HG03469 (cell line): ENCODE measurements around the gene TLR7.

Experiments
- ATAC-seq: cut with Tn5 transposase; IDR thresholded peaks from one replicate; pipeline ENCODE4 v1.9.1; 2021; ENCODE audit warnings: mild to moderate bottlenecking, moderate library complexity, moderate number of reproducible peaks; ENCODE audit not compliant: unreplicated experiment

TLR7 gene

DNA sequence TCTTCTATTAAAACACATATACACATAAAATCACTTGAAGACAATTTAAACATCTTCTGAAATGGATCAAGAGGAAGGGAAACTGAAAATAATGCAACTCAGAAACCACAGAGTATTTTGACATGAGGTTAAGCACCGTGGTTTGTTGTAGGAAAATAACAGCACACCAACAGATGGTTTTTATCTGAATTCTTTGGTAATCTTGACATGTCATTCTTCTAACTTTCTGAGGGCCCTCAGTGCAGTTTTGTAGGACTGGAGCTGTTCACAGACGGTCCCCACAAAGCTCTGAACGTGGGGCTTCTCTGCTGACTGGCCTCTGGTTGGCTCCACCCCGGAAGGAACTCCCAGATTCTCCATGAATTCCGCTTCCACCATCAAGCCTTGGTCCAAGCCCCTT is 23.6 kb downstream of the TLR7 start:
- peak; percentile 70 for ATAC-seq

DNA sequence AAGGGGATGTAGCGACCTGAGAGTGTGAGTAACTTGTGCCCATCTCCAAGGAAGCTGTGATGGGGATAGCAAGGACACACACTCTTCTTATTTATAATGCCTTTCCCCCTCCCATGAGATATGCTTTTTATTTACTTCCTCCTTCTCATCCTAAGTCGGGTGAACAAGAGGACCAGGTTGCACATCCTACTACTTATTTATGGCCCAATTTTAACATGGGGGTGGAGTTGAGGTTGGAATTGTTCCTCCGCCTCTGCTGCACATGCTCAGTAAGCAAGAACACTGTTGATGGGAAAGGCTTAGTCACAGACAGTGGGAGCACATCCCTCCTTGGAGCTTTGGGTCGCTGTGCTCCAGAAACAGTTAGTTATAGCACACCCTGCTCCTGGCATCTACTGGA is 24.3 kb downstream of the TLR7 start:
- no peak for ATAC-seq

DNA sequence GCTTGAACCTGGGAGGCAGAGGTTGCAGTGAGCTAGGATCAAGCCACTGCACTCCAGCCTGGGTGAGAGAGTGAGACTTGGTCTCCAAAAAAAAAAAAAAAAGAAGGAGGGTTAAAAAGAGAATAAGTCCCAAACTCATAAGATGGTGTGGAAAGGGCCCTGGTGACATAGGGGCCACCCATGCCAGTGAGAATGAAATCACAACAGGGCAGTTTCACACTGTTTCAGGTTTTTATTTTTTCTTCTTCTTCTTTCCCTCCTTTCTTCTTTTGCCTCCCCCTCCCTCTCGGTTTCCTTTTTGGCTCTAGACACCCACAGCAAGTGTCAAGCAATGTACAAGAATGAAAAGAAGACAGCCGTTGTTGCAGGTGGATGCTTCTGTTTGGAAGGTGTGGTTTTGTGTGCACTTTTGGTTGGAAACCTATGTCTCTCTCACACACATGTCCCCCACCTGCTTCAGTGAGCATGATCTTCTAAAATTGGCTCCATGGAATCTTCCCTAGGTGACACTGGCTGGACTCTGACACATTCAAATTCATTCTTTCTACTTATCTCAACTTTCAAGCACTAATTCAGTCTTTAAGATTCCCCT is 25.1 kb downstream of the TLR7 start:
- ATAC-seq = peak; percentile 35

DNA sequence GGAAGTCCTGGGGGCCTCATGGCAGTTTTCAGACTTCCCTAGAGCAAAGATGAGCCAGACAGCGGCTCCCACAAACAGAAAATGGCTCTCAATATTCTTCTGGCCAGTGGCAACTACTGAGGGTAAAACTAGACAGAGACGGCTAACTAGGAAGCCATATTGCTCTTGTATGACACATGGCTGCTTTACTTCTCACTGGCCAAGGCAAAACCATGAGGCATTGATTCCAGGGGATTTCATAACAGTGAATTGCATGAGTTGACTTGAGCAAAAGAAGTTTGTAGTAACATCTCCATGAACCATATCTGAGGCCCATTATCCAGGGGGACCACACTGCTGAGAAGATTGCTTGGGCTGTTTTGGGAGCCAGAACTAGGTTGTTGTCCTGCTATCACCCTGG is 25.8 kb downstream of the TLR7 start:
- no peak for ATAC-seq

DNA sequence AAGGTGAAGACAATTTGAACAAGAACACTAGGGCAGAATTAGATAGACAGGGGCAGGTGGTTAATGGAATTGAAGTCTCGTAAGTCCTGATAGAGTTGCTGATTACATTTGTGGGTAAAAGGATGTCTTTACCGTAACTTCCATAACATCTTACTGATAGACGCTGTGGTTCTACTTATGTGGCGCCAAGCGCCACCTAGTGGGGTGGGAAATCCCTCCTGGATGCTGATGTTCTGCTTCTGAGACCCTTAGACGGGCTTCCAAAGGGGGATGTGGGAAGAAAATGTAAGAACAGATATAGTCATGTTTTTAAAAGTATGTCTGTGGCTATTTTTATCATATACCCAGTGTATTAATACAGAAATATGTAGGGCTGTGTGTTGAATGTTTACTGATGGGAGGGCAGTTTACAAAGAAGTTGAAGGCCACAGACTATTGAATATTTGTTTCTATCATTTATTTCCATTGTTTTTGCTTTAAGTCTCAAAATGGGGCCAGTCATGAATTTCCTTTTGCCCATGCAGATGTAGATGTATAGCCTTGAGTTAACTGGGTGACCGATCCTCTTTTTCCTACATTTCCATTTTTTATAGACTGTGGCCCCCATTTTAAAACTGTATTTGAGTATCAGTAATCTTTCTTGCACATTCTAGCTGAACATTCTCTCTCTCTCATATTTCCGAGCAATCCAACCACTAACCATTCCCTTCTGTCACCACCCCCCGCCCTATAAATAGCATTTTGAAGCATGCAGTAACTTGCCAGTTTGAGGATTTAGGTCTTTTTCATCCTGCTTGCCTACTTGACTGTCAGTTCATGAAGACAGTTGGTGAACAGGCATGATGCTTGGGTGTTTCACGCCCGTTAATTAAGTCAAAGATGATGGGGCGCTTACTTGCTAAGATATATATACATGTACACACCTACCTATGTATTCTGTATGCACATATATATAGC is 27.5 kb downstream of the TLR7 start:
- no peak for ATAC-seq

DNA sequence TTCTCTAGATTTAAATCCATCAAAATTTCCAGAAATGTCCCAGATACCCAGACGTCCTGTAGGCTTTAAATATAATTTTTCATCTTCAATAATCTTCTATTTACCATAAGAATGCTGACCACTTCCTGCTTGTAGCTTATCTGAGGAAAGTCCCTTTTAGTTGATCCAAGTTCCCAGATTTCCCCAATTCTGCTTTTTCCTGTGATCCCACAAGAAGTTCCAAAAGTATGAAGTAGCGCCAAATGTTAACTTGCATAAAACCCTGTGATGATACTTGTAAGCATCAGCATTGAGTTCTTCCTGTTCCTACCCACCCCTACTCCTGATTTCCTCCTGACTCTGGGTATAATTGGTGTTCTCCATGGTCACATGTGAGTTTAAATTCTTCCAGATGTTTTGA is 29.0 kb downstream of the TLR7 start:
- no peak for ATAC-seq

DNA sequence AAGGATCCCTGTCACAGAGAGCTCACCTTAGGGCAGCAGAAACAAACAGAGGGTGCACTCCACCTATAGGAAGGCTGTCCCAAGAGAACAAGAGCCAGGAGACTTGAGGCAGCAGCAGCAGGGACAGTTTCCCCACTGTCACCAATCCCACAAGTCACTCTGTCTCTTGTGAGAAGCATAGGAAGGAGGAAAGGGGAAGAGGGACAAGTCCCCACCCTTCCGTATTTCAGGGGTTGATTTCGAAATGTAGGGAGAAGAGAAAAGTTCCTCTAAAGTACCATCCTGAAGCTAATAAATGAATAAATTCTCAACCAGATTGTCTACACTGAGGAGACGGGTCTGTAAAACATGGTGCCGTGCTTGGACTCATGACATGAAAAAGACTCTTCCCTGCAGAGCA is 30.1 kb downstream of the TLR7 start:
- no peak for ATAC-seq

DNA sequence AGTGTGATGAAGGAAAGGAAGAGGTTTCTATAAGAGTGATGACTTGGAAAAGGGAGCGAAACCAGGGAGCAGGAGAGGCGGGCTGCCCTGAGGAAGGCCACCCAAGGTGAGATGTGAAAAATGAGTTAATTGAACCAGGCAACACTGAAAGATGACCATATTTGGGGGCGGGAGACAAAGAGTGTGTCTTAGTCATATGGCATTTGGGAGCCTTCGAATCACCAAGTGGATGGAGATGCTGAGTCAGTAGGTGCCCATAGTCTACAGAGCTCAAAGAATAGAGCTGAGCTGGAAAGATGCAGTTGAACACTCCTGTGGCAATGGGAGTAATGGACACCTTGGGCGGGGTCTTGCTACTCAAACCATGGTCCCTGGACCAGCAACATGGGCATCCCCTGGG is 31.2 kb downstream of the TLR7 start:
- no peak for ATAC-seq

DNA sequence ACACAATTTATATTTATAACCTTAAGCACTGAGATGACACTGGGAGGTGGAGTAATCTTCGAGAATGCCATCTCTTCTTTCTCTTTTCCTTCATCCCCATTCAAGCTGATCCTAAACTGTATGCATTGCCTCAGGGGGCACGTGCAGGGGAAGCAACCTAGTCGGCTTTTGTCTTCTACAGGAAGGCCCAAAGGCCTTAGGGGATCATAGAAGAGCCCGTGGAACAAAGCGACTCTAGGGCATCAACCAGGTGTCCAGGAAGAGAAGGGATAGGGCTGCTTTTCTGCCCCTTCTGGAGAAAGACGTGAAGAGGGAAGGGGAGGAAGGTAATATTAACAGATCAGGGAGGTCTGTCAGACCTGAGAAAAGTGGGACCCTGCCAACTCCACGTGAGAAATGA is 32.6 kb downstream of the TLR7 start:
- ATAC-seq = no peak

DNA sequence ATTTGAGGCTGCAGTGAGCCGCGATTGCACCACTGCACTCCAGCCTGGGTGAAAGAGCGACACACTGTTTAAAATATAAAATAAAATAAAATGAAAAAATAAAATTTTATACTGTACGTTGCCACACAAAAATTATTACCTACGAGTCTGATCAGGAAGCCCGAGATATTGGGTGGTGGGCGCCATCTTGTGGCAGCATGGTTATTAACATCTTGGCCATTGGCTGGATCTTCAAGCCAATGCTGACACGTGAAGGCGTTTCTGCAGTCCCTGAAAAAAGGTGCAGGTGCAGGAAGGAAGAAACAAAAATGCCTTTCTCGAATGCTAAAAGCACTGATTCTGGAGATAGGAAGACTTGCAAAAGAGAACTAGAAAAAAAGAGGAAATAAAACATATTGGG is 34.6 kb downstream of the TLR7 start:
- no peak for ATAC-seq

DNA sequence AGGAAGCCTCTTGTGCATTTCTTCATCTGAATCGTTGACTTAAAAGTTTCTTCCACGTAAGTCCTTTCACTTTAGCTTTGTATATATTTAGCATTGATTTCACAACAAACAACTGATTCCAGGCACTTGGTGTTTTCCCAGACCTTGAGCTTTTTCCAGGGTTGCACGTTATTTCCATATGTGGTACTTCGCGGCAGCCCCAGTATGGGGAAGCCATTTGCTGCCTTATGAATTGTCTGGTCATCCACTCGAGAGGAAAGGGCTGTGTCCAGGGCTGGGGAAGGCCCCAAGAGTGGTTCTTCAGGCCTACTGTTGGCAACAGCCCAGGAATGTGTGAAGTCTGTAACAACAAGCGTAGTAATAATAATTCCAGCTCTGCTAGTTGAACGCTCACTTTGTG is 36.8 kb downstream of the TLR7 start:
- ATAC-seq = no peak

DNA sequence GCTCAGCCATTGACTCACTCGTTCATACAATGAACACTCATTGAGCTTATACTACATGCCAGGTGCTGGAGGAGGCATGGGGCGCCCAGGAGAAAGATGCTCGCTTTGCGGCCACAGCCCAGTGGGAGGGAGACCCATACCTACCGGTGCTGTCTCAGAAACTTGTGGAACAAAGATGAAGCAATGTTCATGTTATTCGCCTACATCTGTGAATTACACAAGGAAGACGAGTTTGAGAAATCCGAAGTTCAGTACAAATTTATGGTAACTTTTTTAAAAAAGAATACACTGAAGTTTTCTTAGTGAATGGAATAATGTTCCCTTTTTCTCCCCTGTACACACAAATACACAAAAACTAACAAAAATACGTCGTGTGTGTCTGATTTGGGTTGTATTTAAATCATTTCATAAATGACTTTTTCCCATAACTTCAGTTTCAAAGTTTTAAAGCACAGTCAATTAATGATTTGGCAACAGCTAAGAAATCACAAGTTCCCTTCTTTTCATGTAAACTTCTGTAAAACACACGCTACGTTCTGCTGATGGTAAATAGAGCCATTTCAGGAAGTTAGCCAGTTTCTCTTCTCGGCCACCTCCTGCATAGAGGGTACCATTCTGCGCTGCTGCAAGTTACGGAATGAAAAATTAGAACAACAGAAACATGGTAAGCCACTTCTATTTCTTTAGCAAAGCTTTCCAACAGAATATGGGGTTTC is 39.3 kb downstream of the TLR7 start, which contains the start of gene TLR8:
TSS of gene TLR8 (plus strand) at position 575 of the 716 bp plus-strand sequence. CDS start at position 662, 87 bp downstream.
- ATAC-seq = no peak

DNA sequence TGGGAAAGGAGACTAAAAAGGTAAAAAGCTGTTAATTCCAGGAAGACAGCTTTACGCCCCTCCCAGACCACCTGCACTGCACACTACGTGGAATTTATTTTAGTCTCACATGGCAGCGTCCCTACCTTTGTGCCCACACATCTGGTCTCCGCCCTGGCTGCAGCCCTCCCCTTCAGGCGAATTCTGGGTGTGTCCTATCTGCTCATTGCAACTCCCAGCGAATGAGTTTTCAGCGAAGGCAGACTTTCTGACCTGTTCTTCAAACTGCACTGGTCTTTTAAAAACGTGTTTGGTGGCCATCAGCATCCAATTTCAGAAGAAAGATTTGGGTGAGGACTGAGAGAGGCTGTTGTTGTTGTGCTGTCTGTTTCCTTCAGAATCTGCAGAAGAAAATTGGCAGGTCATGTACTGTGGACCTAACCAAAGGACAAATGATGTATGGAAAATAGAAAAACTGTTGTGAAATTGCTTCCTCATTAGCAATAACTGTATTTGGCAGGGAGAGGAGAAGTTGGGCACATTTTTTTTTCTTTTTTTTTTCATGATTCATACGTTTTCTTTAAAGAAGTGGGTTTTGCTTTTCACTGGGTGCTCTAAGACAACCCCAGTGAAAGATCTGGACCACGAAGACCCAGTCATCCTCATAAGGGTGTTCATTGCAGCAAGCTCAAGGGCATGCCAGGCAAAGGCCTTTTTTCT is 43.7 kb downstream of the TLR7 start:
- ATAC-seq = no peak

DNA sequence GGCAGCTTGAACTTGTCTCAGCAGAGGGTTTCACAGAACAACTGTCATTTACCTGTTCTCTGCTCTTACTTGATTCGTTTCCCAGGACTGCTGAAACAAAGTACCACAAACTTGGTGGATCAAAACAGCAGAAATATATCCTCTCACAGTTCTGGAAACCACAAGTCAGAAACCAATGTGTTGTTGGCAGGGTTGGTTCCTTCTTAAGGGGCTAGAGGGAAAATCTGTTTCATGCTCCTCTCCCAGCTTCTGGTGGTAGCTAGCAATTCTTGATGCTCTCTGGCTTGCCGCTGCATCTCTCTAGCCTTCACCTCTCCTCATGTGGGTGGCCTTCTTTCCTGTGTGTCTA is 44.2 kb downstream of the TLR7 start:
- no peak for ATAC-seq

DNA sequence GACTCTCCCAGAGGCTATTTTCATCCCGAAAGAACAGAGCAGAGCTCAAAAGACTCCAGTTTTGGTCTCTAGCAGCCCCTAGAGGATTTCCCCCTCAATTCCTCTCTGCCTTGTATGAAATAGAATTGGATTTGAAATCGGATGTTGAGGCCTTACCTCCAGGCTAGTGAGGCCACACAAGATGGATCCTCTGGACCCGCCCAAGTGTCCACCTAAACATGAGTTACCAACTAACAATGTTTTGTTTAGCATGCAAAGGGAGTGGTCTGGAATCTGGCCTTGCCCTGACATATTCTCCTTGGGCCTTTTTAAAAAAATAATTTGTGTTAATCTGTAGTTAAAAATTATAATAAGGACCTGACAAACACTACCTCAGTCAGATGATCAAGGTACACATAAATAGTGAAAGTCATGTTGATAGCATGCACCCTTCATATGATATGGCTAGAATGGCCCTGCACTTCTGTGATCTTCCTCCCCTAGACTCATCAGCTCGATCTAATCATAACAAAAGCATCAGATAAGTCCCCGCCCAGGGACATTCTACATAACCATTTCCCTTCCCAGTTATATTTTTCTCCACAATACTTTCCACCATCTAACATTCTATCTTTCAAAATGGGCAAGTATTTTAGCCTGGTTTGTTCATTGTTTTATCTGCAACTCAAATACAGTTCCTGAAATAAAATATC is 46.1 kb downstream of the TLR7 start:
- no peak for ATAC-seq

DNA sequence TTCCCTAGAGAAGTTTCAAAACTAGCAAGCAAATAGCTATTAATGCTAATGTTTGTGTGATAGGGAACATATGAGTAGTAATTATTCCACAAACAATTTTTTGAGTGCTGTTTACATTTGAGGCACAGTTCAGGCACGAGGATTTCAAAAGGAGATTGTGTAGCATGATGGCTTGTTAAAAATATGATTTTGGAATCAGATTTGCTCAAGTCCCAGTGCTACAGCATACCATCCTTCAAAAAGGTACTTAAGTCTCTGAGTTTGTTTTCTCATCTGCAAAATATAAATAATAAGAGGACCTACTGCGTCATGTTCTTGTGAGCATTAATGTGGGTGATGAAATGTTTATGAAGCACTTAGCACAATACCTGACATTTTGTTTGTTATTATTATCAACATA is 50.9 kb downstream of the TLR7 start:
- no peak for ATAC-seq

DNA sequence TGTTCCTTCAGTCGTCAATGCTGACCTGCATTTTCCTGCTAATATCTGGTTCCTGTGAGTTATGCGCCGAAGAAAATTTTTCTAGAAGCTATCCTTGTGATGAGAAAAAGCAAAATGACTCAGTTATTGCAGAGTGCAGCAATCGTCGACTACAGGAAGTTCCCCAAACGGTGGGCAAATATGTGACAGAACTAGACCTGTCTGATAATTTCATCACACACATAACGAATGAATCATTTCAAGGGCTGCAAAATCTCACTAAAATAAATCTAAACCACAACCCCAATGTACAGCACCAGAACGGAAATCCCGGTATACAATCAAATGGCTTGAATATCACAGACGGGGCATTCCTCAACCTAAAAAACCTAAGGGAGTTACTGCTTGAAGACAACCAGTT is 52.2 kb downstream of the TLR7 start:
- ATAC-seq = no peak

DNA sequence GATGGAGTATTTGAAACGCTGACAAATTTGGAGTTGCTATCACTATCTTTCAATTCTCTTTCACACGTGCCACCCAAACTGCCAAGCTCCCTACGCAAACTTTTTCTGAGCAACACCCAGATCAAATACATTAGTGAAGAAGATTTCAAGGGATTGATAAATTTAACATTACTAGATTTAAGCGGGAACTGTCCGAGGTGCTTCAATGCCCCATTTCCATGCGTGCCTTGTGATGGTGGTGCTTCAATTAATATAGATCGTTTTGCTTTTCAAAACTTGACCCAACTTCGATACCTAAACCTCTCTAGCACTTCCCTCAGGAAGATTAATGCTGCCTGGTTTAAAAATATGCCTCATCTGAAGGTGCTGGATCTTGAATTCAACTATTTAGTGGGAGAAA is 52.7 kb downstream of the TLR7 start:
- no peak for ATAC-seq

DNA sequence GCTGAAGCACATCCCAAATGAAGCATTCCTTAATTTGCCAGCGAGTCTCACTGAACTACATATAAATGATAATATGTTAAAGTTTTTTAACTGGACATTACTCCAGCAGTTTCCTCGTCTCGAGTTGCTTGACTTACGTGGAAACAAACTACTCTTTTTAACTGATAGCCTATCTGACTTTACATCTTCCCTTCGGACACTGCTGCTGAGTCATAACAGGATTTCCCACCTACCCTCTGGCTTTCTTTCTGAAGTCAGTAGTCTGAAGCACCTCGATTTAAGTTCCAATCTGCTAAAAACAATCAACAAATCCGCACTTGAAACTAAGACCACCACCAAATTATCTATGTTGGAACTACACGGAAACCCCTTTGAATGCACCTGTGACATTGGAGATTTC is 54.1 kb downstream of the TLR7 start:
- no peak for ATAC-seq

DNA sequence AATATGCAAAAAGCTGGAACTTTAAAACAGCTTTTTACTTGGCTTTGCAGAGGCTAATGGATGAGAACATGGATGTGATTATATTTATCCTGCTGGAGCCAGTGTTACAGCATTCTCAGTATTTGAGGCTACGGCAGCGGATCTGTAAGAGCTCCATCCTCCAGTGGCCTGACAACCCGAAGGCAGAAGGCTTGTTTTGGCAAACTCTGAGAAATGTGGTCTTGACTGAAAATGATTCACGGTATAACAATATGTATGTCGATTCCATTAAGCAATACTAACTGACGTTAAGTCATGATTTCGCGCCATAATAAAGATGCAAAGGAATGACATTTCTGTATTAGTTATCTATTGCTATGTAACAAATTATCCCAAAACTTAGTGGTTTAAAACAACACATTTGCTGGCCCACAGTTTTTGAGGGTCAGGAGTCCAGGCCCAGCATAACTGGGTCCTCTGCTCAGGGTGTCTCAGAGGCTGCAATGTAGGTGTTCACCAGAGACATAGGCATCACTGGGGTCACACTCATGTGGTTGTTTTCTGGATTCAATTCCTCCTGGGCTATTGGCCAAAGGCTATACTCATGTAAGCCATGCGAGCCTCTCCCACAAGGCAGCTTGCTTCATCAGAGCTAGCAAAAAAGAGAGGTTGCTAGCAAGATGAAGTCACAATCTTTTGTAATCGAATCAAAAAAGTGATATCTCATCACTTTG is 55.2 kb downstream of the TLR7 start:
- no peak for ATAC-seq
